ENCODE data around the gene CLIP1.
"Not testable (repeated sequence)": the region's sequence is repeated elsewhere in the genome, so short reads cannot be mapped to it uniquely, and the experiment has no call there.

Gene CLIP1

GRCh38 chr12:122421821-122422729 lies at the start of gene CLIP1:
CLIP1 (minus strand) TSS chr12:122422669; CDS start chr12:122380452, 42,217 bp downstream.
- peak; percentile 29 for DNase-seq

- peak; percentile 34 for DNase-seq
These were observed 49.1 kb upstream of the CLIP1 start for GRCh38 chr12:122471324-122472226.

- not testable (repeated sequence) for DNase-seq
These were observed 48.1 kb upstream of the CLIP1 start for GRCh38 chr12:122470576-122470975.

- not testable (repeated sequence) for DNase-seq
These were observed 47.4 kb upstream of the CLIP1 start for GRCh38 chr12:122469856-122470255.

GRCh38 chr12:122467983-122468382 lies 45.5 kb upstream of the CLIP1 start:
- DNase-seq = no peak

- not testable (repeated sequence) for DNase-seq
These were observed 42.0 kb upstream of the CLIP1 start for GRCh38 chr12:122464317-122465042.

GRCh38 chr12:122460641-122461040 lies 38.2 kb upstream of the CLIP1 start:
- DNase-seq = no peak

GRCh38 chr12:122460061-122460460 lies 37.6 kb upstream of the CLIP1 start:
- no peak for DNase-seq

GRCh38 chr12:122459211-122459610 lies 36.7 kb upstream of the CLIP1 start:
- DNase-seq = no peak

- no peak for DNase-seq
These were observed 35.9 kb upstream of the CLIP1 start for GRCh38 chr12:122458105-122459035.

GRCh38 chr12:122457627-122458026 lies 35.2 kb upstream of the CLIP1 start:
- DNase-seq = no peak

- no peak for DNase-seq
These were observed 32.3 kb upstream of the CLIP1 start for GRCh38 chr12:122454739-122455138.

- DNase-seq = no peak
These were observed 31.8 kb upstream of the CLIP1 start for GRCh38 chr12:122454250-122454721.

GRCh38 chr12:122452701-122453285 lies 30.3 kb upstream of the CLIP1 start:
- no peak for DNase-seq

GRCh38 chr12:122449317-122449716 lies 26.8 kb upstream of the CLIP1 start:
- DNase-seq = no peak

GRCh38 chr12:122447825-122448224 lies 25.4 kb upstream of the CLIP1 start:
- DNase-seq = not testable (repeated sequence)

- DNase-seq = not testable (repeated sequence)
These were observed 23.9 kb upstream of the CLIP1 start for GRCh38 chr12:122446390-122446789.

GRCh38 chr12:122444071-122444470 lies 21.6 kb upstream of the CLIP1 start:
- not testable (repeated sequence) for DNase-seq

- DNase-seq = not testable (repeated sequence)
These were observed 16.4 kb upstream of the CLIP1 start for GRCh38 chr12:122438822-122439221.

GRCh38 chr12:122437656-122438121 lies 15.2 kb upstream of the CLIP1 start:
- DNase-seq = no peak

GRCh38 chr12:122435186-122435585 lies 12.7 kb upstream of the CLIP1 start:
- DNase-seq = no peak

All from NCI-H748 treated with DMSO at 0.1 percent for 48 hours (cell line).